ENCODE measurements around the gene EPHA10.
"Not testable (repeated sequence)": the region's sequence is repeated elsewhere in the genome, so short reads cannot be mapped to it uniquely, and the experiment has no call there.

Gene EPHA10

GRCh38 chr1:37708471-37708870 lies 56.4 kb downstream of the EPHA10 start:
- no peak for DNase-seq

GRCh38 chr1:37705399-37705798 lies 59.5 kb downstream of the EPHA10 start:
- no peak for DNase-seq

GRCh38 chr1:37704966-37705365 lies 60.0 kb downstream of the EPHA10 start:
- no peak for DNase-seq

- DNase-seq = no peak
Observed at GRCh38 chr1:37703061-37703460, 61.9 kb downstream of the EPHA10 start.

- DNase-seq = no peak
Observed at GRCh38 chr1:37701051-37701450, 63.9 kb downstream of the EPHA10 start.

- DNase-seq = no peak
Observed at GRCh38 chr1:37699147-37699546, 65.8 kb downstream of the EPHA10 start.

- no peak for DNase-seq
Observed at GRCh38 chr1:37697737-37698136, 67.2 kb downstream of the EPHA10 start.

GRCh38 chr1:37697090-37697489 lies 67.8 kb downstream of the EPHA10 start:
- DNase-seq = no peak

- no peak for DNase-seq
Observed at GRCh38 chr1:37692834-37693175, 72.1 kb downstream of the EPHA10 start.

- peak; percentile 98 for DNase-seq
Observed at GRCh38 chr1:37692078-37692833, 72.7 kb downstream of the EPHA10 start, which contains the start of gene CDCA8. Gene CDCA8 (plus strand): TSS chr1:37692516. CDS start chr1:37692691, 175 bp downstream.

GRCh38 chr1:37691497-37692077 lies 73.3 kb downstream of the EPHA10 start:
- DNase-seq = no peak

GRCh38 chr1:37688926-37689325 lies 76.0 kb downstream of the EPHA10 start:
- no peak for DNase-seq

GRCh38 chr1:37687764-37688163 lies 77.2 kb downstream of the EPHA10 start:
- not testable (repeated sequence) for DNase-seq

- no peak for DNase-seq
Observed at GRCh38 chr1:37685722-37686121, 79.2 kb downstream of the EPHA10 start.

- not testable (repeated sequence) for DNase-seq
Observed at GRCh38 chr1:37684182-37684581, 80.7 kb downstream of the EPHA10 start.

GRCh38 chr1:37682334-37682987 lies 82.5 kb downstream of the EPHA10 start:
- DNase-seq = peak; percentile 75 to 81

- no peak for DNase-seq
Observed at GRCh38 chr1:37680933-37681332, 84.0 kb downstream of the EPHA10 start.

GRCh38 chr1:37677808-37678207 lies 87.1 kb downstream of the EPHA10 start:
- no peak for DNase-seq

GRCh38 chr1:37677143-37677439 lies 87.8 kb downstream of the EPHA10 start:
- no peak for DNase-seq

GRCh38 chr1:37676281-37677142 lies 88.4 kb downstream of the EPHA10 start:
- DNase-seq = no peak

GRCh38 chr1:37673920-37674319 lies 91.0 kb downstream of the EPHA10 start:
- peak in 1 of 2 experiments; percentile 22 for DNase-seq

GRCh38 chr1:37672136-37672870 lies 92.6 kb downstream of the EPHA10 start:
- DNase-seq = no peak

GRCh38 chr1:37671261-37671660 lies 93.7 kb downstream of the EPHA10 start:
- DNase-seq = no peak

All from activated CD4-positive, alpha-beta T cell treated with anti-CD3 and anti-CD28 coated beads, Interleukin-2, amount 50 U/mL, for 4 hours (primary cell).